ENCODE measurements around the gene ENPP3.
A peak's percentile ranks its signal among the peaks of the same experiment; 100 is the strongest.

The ENPP3 gene

GRCh38 chr6:131769385-131770141 lies 132.5 kb downstream of the ENPP3 start:
- DNase-seq = no peak

- DNase-seq = no peak
These were observed 133.7 kb downstream of the ENPP3 start for GRCh38 chr6:131770776-131771175.

- no peak for DNase-seq
These were observed 136.3 kb downstream of the ENPP3 start for GRCh38 chr6:131773284-131773950.

GRCh38 chr6:131775886-131776285 lies 138.8 kb downstream of the ENPP3 start:
- no peak for DNase-seq

- no peak for DNase-seq
These were observed 139.9 kb downstream of the ENPP3 start for GRCh38 chr6:131776985-131777384.

GRCh38 chr6:131778169-131778568 lies 141.1 kb downstream of the ENPP3 start:
- DNase-seq = no peak

- no peak for DNase-seq
These were observed 142.2 kb downstream of the ENPP3 start for GRCh38 chr6:131779304-131779703.

- DNase-seq = no peak
These were observed 143.5 kb downstream of the ENPP3 start for GRCh38 chr6:131780600-131780999.

GRCh38 chr6:131781687-131782086 lies 144.6 kb downstream of the ENPP3 start:
- DNase-seq = no peak

- no peak for DNase-seq
These were observed 145.7 kb downstream of the ENPP3 start for GRCh38 chr6:131782764-131783163.

GRCh38 chr6:131784561-131784960 lies 147.5 kb downstream of the ENPP3 start:
- DNase-seq = no peak

- no peak for DNase-seq
These were observed 150.0 kb downstream of the ENPP3 start for GRCh38 chr6:131787079-131787478.

GRCh38 chr6:131787766-131788712 lies 150.9 kb downstream of the ENPP3 start:
- no peak for DNase-seq

GRCh38 chr6:131789219-131789618 lies 152.1 kb downstream of the ENPP3 start:
- no peak for DNase-seq

GRCh38 chr6:131791476-131791875 lies 154.4 kb downstream of the ENPP3 start:
- DNase-seq = no peak

GRCh38 chr6:131792091-131792496 lies 155.0 kb downstream of the ENPP3 start:
- DNase-seq = peak; percentile 5

GRCh38 chr6:131795366-131795765 lies 158.3 kb downstream of the ENPP3 start:
- DNase-seq = no peak

Data from NCI-H226 (cell line).